Activated T-helper 2 cell treated with anti-CD3 and anti-CD28 coated beads, Interferon-gamma antibody, Interleukin-2, Interleukin-4, amounts not matched to agents 10 μg/mL and 5 μg/mL and 100 μg/mL, durations not matched to agents 14 hours and 24 hours and 36 hours (primary cell): ENCODE results near the gene CDS2. TPM values are rescaled to one million over a fixed set of nuclear protein-coding genes. Genes with fewer than 3 reads are reported as not detected.

ENCODE experiments used
- DNase-seq: peaks from one replicate; pipeline ENCODE4 v3.0.0; 2021; ENCODE audit warnings: low spot score
- H3K27ac Mint-ChIP-seq: one replicate; pipeline ENCODE4 v1.8.0; 2021; ENCODE audit warnings: mixed read lengths
- H3K27me3 Mint-ChIP-seq: one replicate; pipeline ENCODE4 v1.8.0; 2021; ENCODE audit warnings: low read depth, mixed read lengths
- H3K36me3 Mint-ChIP-seq: one replicate; pipeline ENCODE4 v1.8.0; 2021; ENCODE audit warnings: low read depth, mixed read lengths
- H3K4me1 Mint-ChIP-seq: one replicate; pipeline ENCODE4 v1.8.0; 2021; ENCODE audit warnings: low read depth, mixed read lengths
- H3K4me3 Mint-ChIP-seq: one replicate; pipeline ENCODE4 v1.8.0; 2021; ENCODE audit warnings: low read depth, mild to moderate bottlenecking, moderate library complexity, mixed read lengths
- H3K9me3 Mint-ChIP-seq: one replicate; pipeline ENCODE4 v1.8.0; 2021; ENCODE audit warnings: mixed read lengths
- intact Hi-C: fragments of 100-400 bp; cut with micrococcal nuclease; formaldehyde crosslinking; loops from one replicate; pipeline ENCODE4 v1.15.1; 2023
- total RNA-seq: library from RNA; stranded (reverse); gene quantifications from 2 replicates; pipeline ENCODE4 v1.2.3, GENCODE V29; 2022

The CDS2 gene
- total RNA-seq, 1 donor from 2014 or later, result 41.4 TPM

DNA sequence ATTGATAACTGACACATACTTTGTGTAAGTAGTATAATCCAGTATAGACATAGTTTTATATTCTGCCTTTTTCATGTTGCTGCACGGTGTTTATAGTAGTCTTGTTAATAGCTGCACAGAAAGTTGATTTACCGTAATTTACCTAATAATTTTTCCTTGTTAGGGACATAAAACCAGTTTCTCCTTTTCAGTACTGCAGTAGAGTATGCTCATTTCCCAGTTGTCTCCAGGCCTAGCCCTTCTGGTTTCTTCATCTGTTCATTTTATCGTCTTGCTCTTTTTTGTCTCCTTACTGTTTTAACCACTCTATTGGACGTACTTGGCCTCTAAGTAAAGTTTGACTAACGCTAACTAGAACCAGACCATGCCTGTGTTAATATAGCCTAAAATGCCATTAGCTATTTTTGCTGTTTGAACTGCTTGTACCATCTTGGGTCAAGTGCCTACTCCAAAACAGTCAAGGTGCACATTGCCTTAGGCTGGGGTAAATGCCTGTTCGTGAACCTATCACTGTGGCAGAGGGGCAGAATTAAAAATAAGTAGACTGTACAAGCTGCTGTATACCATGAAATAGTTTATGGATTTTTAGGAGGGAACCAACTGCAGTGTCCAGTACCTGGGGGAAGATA, 34.8 kb downstream of the CDS2 start:
- Mint-ChIP-seq H3K4me3 (no peak overlapping the region), H3K27me3 (no peaks in the 10 kb centered on the region), H3K36me3 (peaks cover 2% of the 10 kb centered on the region), H3K27ac (no peak overlapping the region), H3K9me3 (no peaks in the 10 kb centered on the region), H3K4me1 (peaks cover 16% of the 10 kb centered on the region)
- no peak for DNase-seq
- intact Hi-C loops, result no loop called here

DNA sequence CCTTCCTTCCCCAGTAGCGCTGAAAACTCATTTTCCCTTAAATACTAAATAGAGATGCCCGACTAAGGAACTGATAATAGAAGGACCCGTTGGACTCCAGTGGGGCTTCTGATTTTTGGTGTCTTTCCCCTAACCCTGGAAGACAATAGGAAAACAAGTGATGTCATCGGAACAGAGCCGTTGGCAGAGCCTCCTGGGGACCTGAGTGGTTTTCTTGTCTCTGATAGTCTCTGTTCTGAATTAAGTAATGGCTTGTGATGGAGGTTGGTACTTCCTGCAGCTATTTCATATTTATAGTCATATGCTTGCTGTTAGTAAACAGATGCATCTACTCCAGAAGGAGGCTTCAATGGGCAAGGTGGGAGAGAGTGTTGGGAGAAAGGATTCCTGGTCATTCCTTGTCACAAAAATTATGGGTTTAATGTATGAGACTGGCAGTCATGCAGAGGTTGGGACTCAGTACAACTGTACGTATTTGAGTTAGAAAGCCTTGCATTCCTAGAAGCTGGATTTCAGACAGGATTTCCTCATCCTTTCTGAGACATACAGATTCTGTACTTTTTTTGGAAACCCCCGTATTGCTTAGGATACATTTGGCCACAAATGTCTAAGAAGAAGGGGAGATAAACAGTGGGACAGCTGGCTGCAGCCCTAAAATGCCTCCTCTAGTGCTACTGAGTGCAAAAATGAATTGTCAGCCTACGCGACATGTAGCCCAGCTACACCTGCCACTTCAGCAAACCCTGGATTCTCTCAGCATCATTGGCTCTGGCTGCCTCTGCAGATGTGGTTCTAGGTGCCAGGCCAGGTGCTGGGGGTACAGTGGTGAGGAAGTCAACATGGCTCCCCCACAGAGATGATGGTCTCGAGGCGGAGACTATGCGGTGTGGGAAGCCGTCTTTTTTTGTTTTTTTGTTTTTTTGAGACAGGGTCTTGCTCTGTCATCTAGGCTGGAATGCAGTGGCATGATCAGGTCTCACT, 38.1 kb downstream of the CDS2 start:
- Mint-ChIP-seq H3K36me3 (peaks cover 6% of the 10 kb centered on the region), H3K27ac (no peak overlapping the region), H3K4me3 (no peak overlapping the region), H3K4me1 (peaks cover 32% of the 10 kb centered on the region), H3K9me3 (no peaks in the 10 kb centered on the region), H3K27me3 (no peaks in the 10 kb centered on the region)
- intact Hi-C loops, result no loop called here
- no peak for DNase-seq

DNA sequence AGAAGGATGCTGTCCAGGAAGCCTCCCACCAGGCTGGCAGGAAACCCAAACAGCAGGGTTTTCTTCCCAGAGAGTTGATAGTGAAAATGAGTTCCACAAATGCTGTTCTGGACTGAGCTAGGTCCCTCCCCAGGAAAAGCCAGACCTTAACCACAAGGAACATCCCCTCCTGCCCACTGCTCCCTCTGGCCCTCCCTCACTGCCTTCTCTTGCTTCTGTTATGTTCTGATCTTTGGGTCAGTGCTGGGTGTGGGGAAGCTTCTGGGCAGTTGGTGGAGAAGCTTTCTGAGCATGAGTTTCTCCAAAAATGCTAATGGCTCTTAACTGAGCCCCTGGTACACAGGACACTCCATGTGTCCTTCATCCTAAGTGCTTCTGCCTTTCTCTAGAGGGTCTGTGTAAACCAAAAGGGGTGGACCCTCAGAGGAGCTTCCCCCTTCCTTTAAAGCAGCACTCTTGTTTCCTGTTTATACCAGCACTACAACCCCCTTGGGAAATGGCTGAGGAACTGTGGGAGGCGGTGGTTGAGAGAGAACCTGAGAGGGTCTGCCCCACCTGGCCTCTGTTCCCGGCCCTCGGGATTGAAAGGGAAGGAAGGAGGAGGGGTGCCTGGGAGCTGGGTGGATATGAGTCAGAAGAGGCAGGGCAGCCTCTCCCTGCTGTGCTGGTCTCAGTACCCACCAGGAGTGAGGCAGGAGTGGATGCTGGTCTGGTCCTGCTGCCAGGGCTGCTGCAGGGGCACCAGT, 42.0 kb downstream of the CDS2 start:
- intact Hi-C loops, result no loop called here
- Mint-ChIP-seq H3K27ac (peak overlapping the region; percentile 48), H3K9me3 (no peaks in the 10 kb centered on the region), H3K27me3 (no peaks in the 10 kb centered on the region), H3K36me3 (peaks cover 3% of the 10 kb centered on the region), H3K4me3 (no peak overlapping the region), H3K4me1 (peaks cover 26% of the 10 kb centered on the region)
- DNase-seq, result no peak

DNA sequence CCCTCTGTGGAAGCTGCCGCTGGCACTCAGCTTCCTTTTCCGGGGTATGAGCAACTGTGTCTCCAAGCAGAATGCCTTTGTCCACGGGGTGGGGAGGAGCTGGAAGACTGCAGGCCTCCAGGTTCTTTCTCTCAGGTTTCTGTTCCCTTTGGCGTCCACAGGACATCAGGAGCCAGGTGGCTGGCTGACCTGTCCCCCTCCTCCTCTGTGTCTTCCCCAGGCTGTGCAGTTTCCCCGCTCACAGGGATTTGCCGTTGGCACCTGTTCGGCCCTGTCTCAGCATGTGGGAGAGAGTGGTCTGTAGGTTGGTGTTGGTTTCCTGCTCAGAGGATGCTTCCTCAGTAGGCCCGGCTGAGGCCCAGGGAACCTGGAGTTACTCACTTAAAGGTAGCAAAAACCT, 43.5 kb downstream of the CDS2 start:
- DNase-seq, result no peak
- Mint-ChIP-seq H3K4me1 (peaks cover 25% of the 10 kb centered on the region), H3K4me3 (no peak overlapping the region), H3K36me3 (peaks cover 9% of the 10 kb centered on the region), H3K9me3 (no peaks in the 10 kb centered on the region), H3K27me3 (no peaks in the 10 kb centered on the region), H3K27ac (no peak overlapping the region)
- intact Hi-C loops, result no loop called here

DNA sequence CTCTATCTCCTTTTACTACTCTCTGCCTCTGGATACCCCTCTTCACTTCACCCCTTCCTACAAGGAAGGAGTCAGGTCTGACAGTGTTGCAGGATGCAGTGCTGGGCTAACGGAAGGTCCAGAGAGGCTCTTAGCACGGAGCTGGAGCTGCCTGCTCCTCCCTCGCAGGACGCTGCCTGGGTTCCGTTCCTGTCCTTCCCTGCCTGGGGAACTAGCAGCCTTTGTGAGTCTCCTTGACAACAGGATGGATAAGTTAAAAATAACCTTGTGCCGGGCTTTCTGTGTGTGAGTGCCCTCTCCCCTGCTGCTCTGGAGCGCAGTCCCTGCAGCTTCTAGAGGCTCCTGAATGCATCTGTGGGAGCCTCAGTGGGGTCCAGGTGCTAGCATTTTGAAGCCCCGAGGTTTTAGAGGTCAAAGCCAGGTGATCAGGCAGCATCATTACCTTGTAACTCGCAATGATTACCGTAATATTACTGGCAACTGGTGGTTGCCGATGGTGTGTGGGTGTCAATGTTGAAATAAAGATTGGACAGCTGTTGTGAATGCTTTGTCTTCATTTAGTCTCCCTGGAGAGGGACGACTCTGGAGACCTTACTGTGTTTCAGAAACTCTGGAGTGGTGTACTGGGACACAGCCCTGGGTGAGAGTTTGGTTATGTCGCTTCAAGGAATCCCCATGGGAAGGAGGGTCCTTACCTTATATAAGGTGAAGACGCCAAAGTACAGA, 44.4 kb downstream of the CDS2 start:
- peaks cover 23% of the 10 kb centered on the region for H3K4me1 Mint-ChIP-seq
- H3K36me3 Mint-ChIP-seq, result peaks cover 10% of the 10 kb centered on the region
- no peak overlapping the region for H3K27ac Mint-ChIP-seq
- no peaks in the 10 kb centered on the region for H3K9me3 Mint-ChIP-seq
- H3K4me3 Mint-ChIP-seq, result no peak overlapping the region
- no peak for DNase-seq
- H3K27me3 Mint-ChIP-seq, result no peaks in the 10 kb centered on the region
- intact Hi-C loops, result no loop called here

DNA sequence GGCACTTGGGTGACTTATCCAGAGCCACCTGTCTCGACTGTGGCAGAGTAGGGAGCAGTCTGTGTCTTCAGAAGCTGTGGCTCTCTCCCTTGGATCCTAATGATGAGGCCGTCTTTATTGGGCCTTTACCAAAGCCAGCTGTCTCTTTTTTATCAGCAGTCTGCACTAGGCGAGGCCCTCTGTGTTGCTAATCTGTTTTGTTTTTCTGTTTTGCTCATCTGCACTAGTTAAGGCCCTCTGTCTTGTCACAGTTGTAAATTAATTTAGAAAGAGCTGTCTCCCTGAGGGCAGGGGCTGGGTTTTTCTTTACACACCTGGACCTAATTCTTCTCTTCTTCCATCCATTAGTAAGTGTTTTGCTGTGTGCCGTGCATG, 45.0 kb downstream of the CDS2 start:
- DNase-seq, result no peak
- no peaks in the 10 kb centered on the region for H3K9me3 Mint-ChIP-seq
- no peaks in the 10 kb centered on the region for H3K27me3 Mint-ChIP-seq
- H3K27ac Mint-ChIP-seq, result no peak overlapping the region
- peaks cover 15% of the 10 kb centered on the region for H3K36me3 Mint-ChIP-seq
- intact Hi-C loops, result no loop called here
- peaks cover 22% of the 10 kb centered on the region for H3K4me1 Mint-ChIP-seq
- no peak overlapping the region for H3K4me3 Mint-ChIP-seq

DNA sequence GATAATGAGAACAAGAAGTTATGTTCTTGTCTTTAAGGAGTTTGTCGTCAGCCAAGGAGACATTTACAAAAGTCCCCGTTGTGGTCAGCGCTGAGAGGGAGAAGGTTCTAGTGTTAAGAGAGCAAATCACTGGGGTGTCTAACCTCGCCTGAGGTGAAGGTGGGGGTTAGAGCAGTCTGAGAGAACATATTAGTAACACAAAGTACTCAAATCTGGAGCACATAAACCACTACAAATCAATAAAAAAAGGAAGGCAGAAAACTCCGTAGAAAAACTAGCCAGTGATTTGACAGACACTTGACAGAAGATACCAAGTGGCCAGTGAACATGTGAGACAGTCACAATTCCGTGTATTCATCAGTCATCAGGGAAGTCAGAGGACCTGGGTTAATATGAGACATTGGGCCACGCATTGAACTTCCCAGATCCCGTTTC, 45.4 kb downstream of the CDS2 start:
- Mint-ChIP-seq H3K27ac (no peak overlapping the region), H3K9me3 (no peaks in the 10 kb centered on the region), H3K4me3 (no peak overlapping the region), H3K36me3 (peaks cover 16% of the 10 kb centered on the region), H3K4me1 (peaks cover 21% of the 10 kb centered on the region), H3K27me3 (no peaks in the 10 kb centered on the region)
- DNase-seq, result no peak
- intact Hi-C loops, result no loop called here

DNA sequence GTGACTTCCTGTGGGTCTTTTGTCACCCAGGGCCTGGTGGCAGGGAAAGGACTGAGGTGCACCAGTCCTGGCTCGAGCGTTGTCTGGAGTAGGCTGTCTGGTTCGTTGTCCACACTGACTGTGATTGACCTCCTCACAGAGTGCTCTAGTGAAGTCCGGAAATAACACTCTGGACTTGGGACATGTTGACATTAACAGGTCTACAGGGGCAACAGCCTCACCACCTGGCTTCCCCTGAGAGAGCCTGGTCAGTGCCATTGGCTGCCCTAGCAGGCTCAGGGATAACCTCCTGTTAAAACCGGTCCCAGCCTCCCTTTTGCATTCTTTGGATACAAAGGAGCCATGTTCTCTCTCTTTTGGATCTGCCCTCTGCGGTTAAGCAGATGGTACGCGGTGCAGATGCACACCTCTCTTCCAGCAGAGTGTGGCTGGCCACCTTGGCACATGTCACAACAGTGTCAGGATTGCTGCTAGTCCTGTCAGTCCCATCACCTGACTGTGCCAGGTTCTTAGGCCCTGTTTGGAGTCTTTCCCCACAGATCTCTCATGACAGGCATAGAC, 46.2 kb downstream of the CDS2 start:
- Mint-ChIP-seq H3K9me3 (no peaks in the 10 kb centered on the region), H3K27me3 (no peaks in the 10 kb centered on the region), H3K36me3 (peaks cover 17% of the 10 kb centered on the region), H3K4me1 (peaks cover 17% of the 10 kb centered on the region), H3K27ac (no peak overlapping the region), H3K4me3 (no peak overlapping the region)
- no peak for DNase-seq
- intact Hi-C loops, result no loop called here

DNA sequence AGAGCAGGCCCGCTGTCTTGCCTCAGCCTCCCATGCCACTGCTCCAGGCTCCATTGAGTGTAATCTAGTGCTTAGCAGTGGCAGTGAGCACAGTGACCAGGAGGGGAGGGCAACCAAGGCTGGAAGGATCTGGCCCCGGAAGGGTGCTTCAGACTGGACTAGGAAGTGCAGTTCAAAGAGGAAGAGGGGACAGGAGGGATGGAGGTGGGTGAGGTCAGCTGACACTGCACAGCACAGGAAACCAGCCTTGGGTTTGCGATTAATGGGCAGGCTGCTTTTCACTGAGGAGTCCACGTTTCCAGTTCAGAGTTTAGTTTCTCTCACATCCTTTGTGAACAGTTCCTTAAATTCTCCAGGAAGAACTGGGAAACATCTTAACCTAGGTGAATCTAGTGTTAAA, 46.9 kb downstream of the CDS2 start:
- DNase-seq, result no peak
- peaks cover 25% of the 10 kb centered on the region for H3K36me3 Mint-ChIP-seq
- no peaks in the 10 kb centered on the region for H3K27me3 Mint-ChIP-seq
- H3K4me1 Mint-ChIP-seq, result peaks cover 15% of the 10 kb centered on the region
- intact Hi-C loops, result no loop called here
- no peaks in the 10 kb centered on the region for H3K9me3 Mint-ChIP-seq
- no peak overlapping the region for H3K4me3 Mint-ChIP-seq
- no peak overlapping the region for H3K27ac Mint-ChIP-seq

DNA sequence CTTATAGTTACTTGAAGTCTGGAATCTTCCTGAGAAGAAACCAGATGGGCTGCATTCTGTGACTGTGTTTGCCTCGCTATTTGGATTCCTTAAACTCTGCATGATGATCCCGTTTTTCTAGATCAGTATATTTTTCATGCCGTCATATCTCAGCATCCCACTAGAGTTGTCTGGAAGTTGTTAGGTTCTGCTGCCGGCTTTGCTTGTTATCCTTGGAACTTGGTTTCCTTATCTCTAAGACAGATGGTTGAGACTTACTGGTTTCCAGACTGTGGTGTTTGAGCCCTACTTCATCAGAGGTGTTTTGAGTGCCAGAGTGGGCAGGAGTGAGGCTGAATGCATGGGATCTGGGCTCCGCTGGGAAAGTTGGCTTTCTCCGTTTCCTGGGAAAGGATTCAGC, 50.3 kb downstream of the CDS2 start:
- Mint-ChIP-seq H3K27me3 (no peaks in the 10 kb centered on the region), H3K36me3 (peaks cover 30% of the 10 kb centered on the region)

DNA sequence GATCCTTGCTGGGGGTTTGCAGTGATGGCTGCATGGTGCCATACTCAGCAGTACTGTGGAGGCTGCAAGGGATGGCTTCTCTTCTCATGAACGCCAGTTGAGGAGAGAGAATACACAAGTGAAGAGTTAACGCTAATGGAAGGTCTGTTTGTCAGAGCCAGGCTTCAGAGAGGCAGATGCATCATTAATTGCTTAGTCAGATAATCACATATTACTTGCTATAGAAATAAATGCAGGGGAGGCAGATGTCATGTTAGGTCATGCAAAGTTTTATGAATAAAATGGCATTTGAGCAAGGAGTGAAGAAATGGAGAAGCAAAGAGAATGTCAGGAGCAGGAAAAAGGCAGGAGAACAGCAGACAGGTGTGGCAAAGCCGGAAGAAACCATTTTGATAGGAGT, 51.2 kb downstream of the CDS2 start:
- H3K4me1 Mint-ChIP-seq, result peaks cover 2% of the 10 kb centered on the region
- intact Hi-C loops, result no loop called here
- H3K27me3 Mint-ChIP-seq, result no peaks in the 10 kb centered on the region
- peaks cover 40% of the 10 kb centered on the region for H3K36me3 Mint-ChIP-seq
- no peaks in the 10 kb centered on the region for H3K9me3 Mint-ChIP-seq
- no peak overlapping the region for H3K4me3 Mint-ChIP-seq
- no peak overlapping the region for H3K27ac Mint-ChIP-seq
- DNase-seq, result no peak

More for the DNA sequence above, 50.3 kb downstream of the CDS2 start:
- no peak for DNase-seq
- peaks cover 2% of the 10 kb centered on the region for H3K4me1 Mint-ChIP-seq
- no peaks in the 10 kb centered on the region for H3K9me3 Mint-ChIP-seq
- H3K4me3 Mint-ChIP-seq, result no peak overlapping the region
- no peak overlapping the region for H3K27ac Mint-ChIP-seq
- intact Hi-C loops, result no loop called here

DNA sequence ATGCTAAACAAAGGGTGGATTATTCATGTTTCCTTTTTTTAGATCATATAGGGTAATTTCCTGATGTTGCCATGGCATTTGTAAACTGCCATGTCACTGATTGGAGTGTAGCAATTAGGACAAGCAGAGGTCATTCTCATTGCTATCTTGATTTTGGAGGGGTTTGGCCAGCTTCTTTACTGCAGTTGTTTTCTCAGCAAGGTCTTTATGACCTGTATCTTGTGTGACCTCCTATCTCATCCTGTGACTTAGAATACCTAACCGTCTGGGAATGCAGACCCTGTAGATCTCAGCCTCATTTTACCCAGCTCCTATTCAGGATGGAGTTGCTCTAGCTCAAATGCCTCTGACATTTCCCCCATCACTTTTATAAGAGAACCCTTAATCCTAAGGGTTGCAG, 53.6 kb downstream of the CDS2 start:
- no peaks in the 10 kb centered on the region for H3K27me3 Mint-ChIP-seq
- intact Hi-C loops, result no loop called here
- H3K36me3 Mint-ChIP-seq, result peaks cover 41% of the 10 kb centered on the region

More for the DNA sequence above, 53.6 kb downstream of the CDS2 start:
- DNase-seq, result no peak
- Mint-ChIP-seq H3K4me3 (no peak overlapping the region), H3K9me3 (no peaks in the 10 kb centered on the region), H3K27ac (no peak overlapping the region), H3K4me1 (no peaks in the 10 kb centered on the region)
